Thyroid gland (tissue), 4 donors: Measurements from ENCODE around the gene DPEP1.

Experiments used
- CTCF ChIP-seq, 6 experiments: fragments of 200-600 bp in 3 of 6; fragments of 450-650 bp in 3 of 6; sonication (generic) in 3 of 6; IDR thresholded peaks; one replicate each; pipeline ENCODE4 v1.5.1; 2016 to 2019; ENCODE audit warnings: antibody characterized with exemption in 6 of 6, mild to moderate bottlenecking in 2 of 6, inconsistent platforms in 1 of 6, moderate library complexity in 1 of 6
- POLR2A ChIP-seq, 2 donors: fragments of 450-650 bp; IDR thresholded peaks; one replicate each; pipeline ENCODE4 v1.6.1; 2017; ENCODE audit warnings: antibody characterized with exemption in 2 of 2, mild to moderate bottlenecking in 2 of 2, moderate library complexity in 1 of 2

- TF ChIP-seq CTCF (IDR thresholded peaks at IDR 0.05) = no peak
- TF ChIP-seq POLR2A (IDR thresholded peaks at IDR 0.05) = no peak
These were observed 19.6 kb upstream of the DPEP1 start for GRCh38 chr16:89593841-89594240.
